Measurements from ENCODE around the gene TWNK.

Gene TWNK

GRCh38 chr10:101000915-101001658 is 13.7 kb downstream of the TWNK start:
- Histone ChIP-seq H3K4me1 (ENCODE audit: insufficient read depth, insufficient read length) (peaks cover 10% of the 10 kb centered on the region), H3K4me3 (ENCODE audit: insufficient read length, low read depth) (peak overlapping the region; percentile 66)

GRCh38 chr10:101001659-101002035 is 14.3 kb downstream of the TWNK start:
- Histone ChIP-seq H3K4me1 (ENCODE audit: insufficient read depth, insufficient read length) (peaks cover 6% of the 10 kb centered on the region), H3K4me3 (ENCODE audit: insufficient read length, low read depth) (peak overlapping the region; percentile 6), H3K36me3 (ENCODE audit: insufficient read depth, insufficient read length, low read length) (peaks cover 53% of the 10 kb centered on the region), H3K9ac (ENCODE audit: insufficient read length, low read depth) (peak overlapping the region; percentile 17), H3K9me3 (ENCODE audit: insufficient read depth, low read length) (no peaks in the 10 kb centered on the region), H3K27me3 (ENCODE audit: insufficient read depth, insufficient read length) (no peaks in the 10 kb centered on the region)
- DNase-seq (ENCODE audit: low read depth, low spot score), result no peak
- no peak for TF ChIP-seq SUZ12 (IDR thresholded peaks at IDR 0.05; ENCODE audit: extremely low read depth, insufficient read depth, insufficient read length)
- no peak for TF ChIP-seq YY1 (IDR thresholded peaks at IDR 0.05; ENCODE audit: insufficient read depth, insufficient read length)
- no peak for TF ChIP-seq ZNF274 (IDR thresholded peaks at IDR 0.05; ENCODE audit: low read depth, low read length)

More at GRCh38 chr10:101000915-101001658, 13.7 kb downstream of the TWNK start:
- peak overlapping the region; percentile 93 for H3K9ac ChIP-seq (ENCODE audit: insufficient read length, low read depth)
- no peak for DNase-seq (ENCODE audit: low read depth, low spot score)
- no peaks in the 10 kb centered on the region for H3K27me3 ChIP-seq (ENCODE audit: insufficient read depth, insufficient read length)
- H3K36me3 ChIP-seq (ENCODE audit: insufficient read depth, insufficient read length, low read length), result peaks cover 47% of the 10 kb centered on the region
- H3K9me3 ChIP-seq (ENCODE audit: insufficient read depth, low read length), result no peaks in the 10 kb centered on the region
- TF ChIP-seq SUZ12 (IDR thresholded peaks at IDR 0.05; ENCODE audit: extremely low read depth, insufficient read depth, insufficient read length), result no peak
- TF ChIP-seq YY1 (IDR thresholded peaks at IDR 0.05; ENCODE audit: insufficient read depth, insufficient read length), result no peak
- TF ChIP-seq ZNF274 (IDR thresholded peaks at IDR 0.05; ENCODE audit: low read depth, low read length), result no peak

GRCh38 chr10:101002456-101002855 is 15.1 kb downstream of the TWNK start:
- DNase-seq (ENCODE audit: low read depth, low spot score), result no peak
- Histone ChIP-seq H3K4me1 (ENCODE audit: insufficient read depth, insufficient read length) (peaks cover 5% of the 10 kb centered on the region), H3K4me3 (ENCODE audit: insufficient read length, low read depth) (no peak overlapping the region), H3K27me3 (ENCODE audit: insufficient read depth, insufficient read length) (no peaks in the 10 kb centered on the region), H3K9me3 (ENCODE audit: insufficient read depth, low read length) (no peaks in the 10 kb centered on the region), H3K9ac (ENCODE audit: insufficient read length, low read depth) (no peak overlapping the region), H3K36me3 (ENCODE audit: insufficient read depth, insufficient read length, low read length) (peaks cover 61% of the 10 kb centered on the region)
- TF ChIP-seq SUZ12 (IDR thresholded peaks at IDR 0.05; ENCODE audit: extremely low read depth, insufficient read depth, insufficient read length), result no peak

- H3K9ac ChIP-seq (ENCODE audit: insufficient read length, low read depth), result no peak overlapping the region
- TF ChIP-seq YY1 (IDR thresholded peaks at IDR 0.05; ENCODE audit: insufficient read depth, insufficient read length) (no peak), ZNF274 (IDR thresholded peaks at IDR 0.05; ENCODE audit: low read depth, low read length) (no peak), SUZ12 (IDR thresholded peaks at IDR 0.05; ENCODE audit: extremely low read depth, insufficient read depth, insufficient read length) (no peak)
- no peaks in the 10 kb centered on the region for H3K9me3 ChIP-seq (ENCODE audit: insufficient read depth, low read length)
- no peaks in the 10 kb centered on the region for H3K27me3 ChIP-seq (ENCODE audit: insufficient read depth, insufficient read length)
- no peak for DNase-seq (ENCODE audit: low read depth, low spot score)
- H3K4me3 ChIP-seq (ENCODE audit: insufficient read length, low read depth), result no peak overlapping the region
- peaks cover 8% of the 10 kb centered on the region for H3K4me1 ChIP-seq (ENCODE audit: insufficient read depth, insufficient read length)
- peaks cover 61% of the 10 kb centered on the region for H3K36me3 ChIP-seq (ENCODE audit: insufficient read depth, insufficient read length, low read length)
Observed at GRCh38 chr10:101003639-101004206, 16.4 kb downstream of the TWNK start.

GRCh38 chr10:101005361-101005760 is 18.0 kb downstream of the TWNK start:
- no peak for DNase-seq (ENCODE audit: low read depth, low spot score)
- peaks cover 61% of the 10 kb centered on the region for H3K36me3 ChIP-seq (ENCODE audit: insufficient read depth, insufficient read length, low read length)

GRCh38 chr10:101005869-101006567 is 18.7 kb downstream of the TWNK start:
- Histone ChIP-seq H3K36me3 (ENCODE audit: insufficient read depth, insufficient read length, low read length) (peaks cover 58% of the 10 kb centered on the region), H3K4me3 (ENCODE audit: insufficient read length, low read depth) (no peak overlapping the region), H3K9me3 (ENCODE audit: insufficient read depth, low read length) (no peaks in the 10 kb centered on the region), H3K27me3 (ENCODE audit: insufficient read depth, insufficient read length) (no peaks in the 10 kb centered on the region), H3K4me1 (ENCODE audit: insufficient read depth, insufficient read length) (peaks cover 6% of the 10 kb centered on the region), H3K9ac (ENCODE audit: insufficient read length, low read depth) (no peak overlapping the region)
- DNase-seq (ENCODE audit: low read depth, low spot score), result no peak
- TF ChIP-seq YY1 (IDR thresholded peaks at IDR 0.05; ENCODE audit: insufficient read depth, insufficient read length) (no peak), SUZ12 (IDR thresholded peaks at IDR 0.05; ENCODE audit: extremely low read depth, insufficient read depth, insufficient read length) (no peak), ZNF274 (IDR thresholded peaks at IDR 0.05; ENCODE audit: low read depth, low read length) (no peak)

More at GRCh38 chr10:101005361-101005760, 18.0 kb downstream of the TWNK start:
- TF ChIP-seq YY1 (IDR thresholded peaks at IDR 0.05; ENCODE audit: insufficient read depth, insufficient read length) (no peak), SUZ12 (IDR thresholded peaks at IDR 0.05; ENCODE audit: extremely low read depth, insufficient read depth, insufficient read length) (no peak), ZNF274 (IDR thresholded peaks at IDR 0.05; ENCODE audit: low read depth, low read length) (no peak)
- H3K4me1 ChIP-seq (ENCODE audit: insufficient read depth, insufficient read length), result peaks cover 9% of the 10 kb centered on the region
- no peak overlapping the region for H3K4me3 ChIP-seq (ENCODE audit: insufficient read length, low read depth)
- H3K9me3 ChIP-seq (ENCODE audit: insufficient read depth, low read length), result no peaks in the 10 kb centered on the region
- H3K9ac ChIP-seq (ENCODE audit: insufficient read length, low read depth), result no peak overlapping the region
- no peaks in the 10 kb centered on the region for H3K27me3 ChIP-seq (ENCODE audit: insufficient read depth, insufficient read length)

GRCh38 chr10:101006593-101007098 is 19.3 kb downstream of the TWNK start:
- no peak for DNase-seq (ENCODE audit: low read depth, low spot score)

More at GRCh38 chr10:101006593-101007098, 19.3 kb downstream of the TWNK start:
- peaks cover 55% of the 10 kb centered on the region for H3K36me3 ChIP-seq (ENCODE audit: insufficient read depth, insufficient read length, low read length)
- H3K9me3 ChIP-seq (ENCODE audit: insufficient read depth, low read length), result no peaks in the 10 kb centered on the region
- no peak overlapping the region for H3K4me3 ChIP-seq (ENCODE audit: insufficient read length, low read depth)
- peaks cover 3% of the 10 kb centered on the region for H3K4me1 ChIP-seq (ENCODE audit: insufficient read depth, insufficient read length)
- TF ChIP-seq YY1 (IDR thresholded peaks at IDR 0.05; ENCODE audit: insufficient read depth, insufficient read length) (no peak), SUZ12 (IDR thresholded peaks at IDR 0.05; ENCODE audit: extremely low read depth, insufficient read depth, insufficient read length) (no peak), ZNF274 (IDR thresholded peaks at IDR 0.05; ENCODE audit: low read depth, low read length) (no peak)
- no peak overlapping the region for H3K9ac ChIP-seq (ENCODE audit: insufficient read length, low read depth)
- H3K27me3 ChIP-seq (ENCODE audit: insufficient read depth, insufficient read length), result no peaks in the 10 kb centered on the region
